HCT116 (cell line): ENCODE measurements around the gene CSNK1G2.

Source experiments
- CEBPB ChIP-seq: IDR thresholded peaks from 2 replicates; pipeline ENCODE4 v1.6.1; 2012; ENCODE audit warnings: low read depth
- EZH2 ChIP-seq: fragments of 200-600 bp; sonication (generic); IDR thresholded peaks from 2 replicates; pipeline ENCODE4 v1.6.1; 2017; ENCODE audit warnings: antibody characterized with exemption, mixed run types
- POLR2A ChIP-seq: IDR thresholded peaks from 2 replicates; pipeline ENCODE4 v1.7.0; 2011; ENCODE audit warnings: borderline replicate concordance; ENCODE audit not compliant: insufficient read depth, insufficient read length; ENCODE audit errors: extremely low read depth
- YY1 ChIP-seq: IDR thresholded peaks from 2 replicates; pipeline ENCODE4 v1.6.1; 2011; ENCODE audit warnings: low read length, low read depth, moderate library complexity, mild to moderate bottlenecking; ENCODE audit not compliant: insufficient replicate concordance; ENCODE audit errors: extremely low read depth
- TF ChIP-seq, protein P1 (sequence below): IDR thresholded peaks from 2 replicates; pipeline ENCODE4 v1.6.1; 2012; ENCODE audit warnings: low read depth
- TF ChIP-seq, protein P2 (sequence below), 3 experiments: fragments of 200-600 bp in 1 of 3; sonication (generic) in 1 of 3; IDR thresholded peaks in 2 of 3; conservative IDR thresholded peaks in 1 of 3; 2 replicates each; pipeline ENCODE4 v1.5.1; 2012 to 2017; ENCODE audit warnings: low read depth in 2 of 3, low read length in 2 of 3, antibody characterized with exemption in 1 of 3, borderline replicate concordance in 1 of 3, control low read depth in 1 of 3, mild to moderate bottlenecking in 1 of 3, mixed read lengths in 1 of 3, mixed run types in 1 of 3, moderate library complexity in 1 of 3; ENCODE audit not compliant: insufficient read depth in 1 of 3
- TF ChIP-seq, protein P3 (sequence below): IDR thresholded peaks from 2 replicates; pipeline ENCODE4 v1.6.1; 2012

DNA sequence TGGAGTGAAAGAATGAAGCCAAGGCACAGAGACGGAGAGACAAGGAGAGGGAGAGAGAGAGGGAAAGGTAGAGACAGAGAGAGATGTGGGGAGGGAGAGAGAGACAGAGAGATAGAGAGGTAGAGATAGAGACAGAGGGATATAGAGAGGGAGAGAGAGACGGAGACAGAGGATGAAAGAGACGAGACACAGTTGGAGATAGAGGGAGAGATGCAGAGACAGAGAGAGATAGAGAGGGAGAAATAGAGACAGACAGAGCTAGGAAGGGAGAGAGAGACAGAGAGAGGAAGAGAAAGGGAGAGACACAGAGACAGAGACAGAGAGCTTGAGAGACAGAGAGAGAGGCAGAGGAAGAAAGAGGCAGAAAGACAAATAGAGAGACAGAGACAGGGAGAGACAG is 4.5 kb upstream of the CSNK1G2 start:
- TF ChIP-seq, protein P1, sequence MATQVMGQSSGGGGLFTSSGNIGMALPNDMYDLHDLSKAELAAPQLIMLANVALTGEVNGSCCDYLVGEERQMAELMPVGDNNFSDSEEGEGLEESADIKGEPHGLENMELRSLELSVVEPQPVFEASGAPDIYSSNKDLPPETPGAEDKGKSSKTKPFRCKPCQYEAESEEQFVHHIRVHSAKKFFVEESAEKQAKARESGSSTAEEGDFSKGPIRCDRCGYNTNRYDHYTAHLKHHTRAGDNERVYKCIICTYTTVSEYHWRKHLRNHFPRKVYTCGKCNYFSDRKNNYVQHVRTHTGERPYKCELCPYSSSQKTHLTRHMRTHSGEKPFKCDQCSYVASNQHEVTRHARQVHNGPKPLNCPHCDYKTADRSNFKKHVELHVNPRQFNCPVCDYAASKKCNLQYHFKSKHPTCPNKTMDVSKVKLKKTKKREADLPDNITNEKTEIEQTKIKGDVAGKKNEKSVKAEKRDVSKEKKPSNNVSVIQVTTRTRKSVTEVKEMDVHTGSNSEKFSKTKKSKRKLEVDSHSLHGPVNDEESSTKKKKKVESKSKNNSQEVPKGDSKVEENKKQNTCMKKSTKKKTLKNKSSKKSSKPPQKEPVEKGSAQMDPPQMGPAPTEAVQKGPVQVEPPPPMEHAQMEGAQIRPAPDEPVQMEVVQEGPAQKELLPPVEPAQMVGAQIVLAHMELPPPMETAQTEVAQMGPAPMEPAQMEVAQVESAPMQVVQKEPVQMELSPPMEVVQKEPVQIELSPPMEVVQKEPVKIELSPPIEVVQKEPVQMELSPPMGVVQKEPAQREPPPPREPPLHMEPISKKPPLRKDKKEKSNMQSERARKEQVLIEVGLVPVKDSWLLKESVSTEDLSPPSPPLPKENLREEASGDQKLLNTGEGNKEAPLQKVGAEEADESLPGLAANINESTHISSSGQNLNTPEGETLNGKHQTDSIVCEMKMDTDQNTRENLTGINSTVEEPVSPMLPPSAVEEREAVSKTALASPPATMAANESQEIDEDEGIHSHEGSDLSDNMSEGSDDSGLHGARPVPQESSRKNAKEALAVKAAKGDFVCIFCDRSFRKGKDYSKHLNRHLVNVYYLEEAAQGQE: no peak
- TF ChIP-seq, protein P2, sequence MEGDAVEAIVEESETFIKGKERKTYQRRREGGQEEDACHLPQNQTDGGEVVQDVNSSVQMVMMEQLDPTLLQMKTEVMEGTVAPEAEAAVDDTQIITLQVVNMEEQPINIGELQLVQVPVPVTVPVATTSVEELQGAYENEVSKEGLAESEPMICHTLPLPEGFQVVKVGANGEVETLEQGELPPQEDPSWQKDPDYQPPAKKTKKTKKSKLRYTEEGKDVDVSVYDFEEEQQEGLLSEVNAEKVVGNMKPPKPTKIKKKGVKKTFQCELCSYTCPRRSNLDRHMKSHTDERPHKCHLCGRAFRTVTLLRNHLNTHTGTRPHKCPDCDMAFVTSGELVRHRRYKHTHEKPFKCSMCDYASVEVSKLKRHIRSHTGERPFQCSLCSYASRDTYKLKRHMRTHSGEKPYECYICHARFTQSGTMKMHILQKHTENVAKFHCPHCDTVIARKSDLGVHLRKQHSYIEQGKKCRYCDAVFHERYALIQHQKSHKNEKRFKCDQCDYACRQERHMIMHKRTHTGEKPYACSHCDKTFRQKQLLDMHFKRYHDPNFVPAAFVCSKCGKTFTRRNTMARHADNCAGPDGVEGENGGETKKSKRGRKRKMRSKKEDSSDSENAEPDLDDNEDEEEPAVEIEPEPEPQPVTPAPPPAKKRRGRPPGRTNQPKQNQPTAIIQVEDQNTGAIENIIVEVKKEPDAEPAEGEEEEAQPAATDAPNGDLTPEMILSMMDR (IDR thresholded peaks at IDR 0.05 in 2 of 3, conservative IDR thresholded peaks at IDR 0.05 in 1 of 3; ENCODE audit: borderline replicate concordance in 1 of 3, insufficient read depth in 1 of 3, low read depth in 2 of 3, low read length in 2 of 3): no peak
- no peak for TF ChIP-seq YY1
- no peak for TF ChIP-seq EZH2
- no peak for TF ChIP-seq POLR2A
- TF ChIP-seq, protein P3, sequence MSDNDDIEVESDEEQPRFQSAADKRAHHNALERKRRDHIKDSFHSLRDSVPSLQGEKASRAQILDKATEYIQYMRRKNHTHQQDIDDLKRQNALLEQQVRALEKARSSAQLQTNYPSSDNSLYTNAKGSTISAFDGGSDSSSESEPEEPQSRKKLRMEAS: no peak
- TF ChIP-seq CEBPB: no peak
